GM12878 (cell line): ENCODE data around the gene MACROD2.

Experiments used
- CHD4 ChIP-seq: fragments of 200-600 bp; sonication (generic); IDR thresholded peaks from 2 replicates; pipeline ENCODE4 v1.6.1; 2016; ENCODE audit warnings: mild to moderate bottlenecking
- IKZF2 ChIP-seq, 2 experiments: fragments of 450-650 bp; IDR thresholded peaks; 2 replicates each; pipeline ENCODE4 v1.6.1; 2017; ENCODE audit warnings: mild to moderate bottlenecking in 2 of 2, moderate library complexity in 2 of 2
- MTA2 ChIP-seq: fragments of 450-650 bp; IDR thresholded peaks from 2 replicates; pipeline ENCODE4 v1.6.1; 2016; ENCODE audit warnings: low read depth, mild to moderate bottlenecking, moderate library complexity
- SMC3 ChIP-seq: IDR thresholded peaks from 2 replicates; pipeline ENCODE4 v1.6.1; 2011; ENCODE audit warnings: low read length, improper control_type of control experiment, borderline replicate concordance
- SUZ12 ChIP-seq: fragments of 200-600 bp; sonication (generic); IDR thresholded peaks from one replicate; pipeline ENCODE4 v1.6.1; 2018; ENCODE audit warnings: antibody characterized with exemption, mild to moderate bottlenecking; ENCODE audit not compliant: unreplicated experiment
- TF ChIP-seq, protein P1 (sequence below): fragments of 450-650 bp; formaldehyde crosslinking; IDR thresholded peaks from 2 replicates; pipeline ENCODE4 v1.5.0; 2022; ENCODE audit warnings: mild to moderate bottlenecking, missing genetic modification characterization
- TF ChIP-seq, protein P2 (sequence below): IDR thresholded peaks from 2 replicates; pipeline ENCODE4 v1.6.1; 2011; ENCODE audit warnings: mild to moderate bottlenecking, low read depth, low read length, moderate library complexity; ENCODE audit not compliant: insufficient replicate concordance
- TF ChIP-seq, protein P3 (sequence below): fragments of 450-650 bp; IDR thresholded peaks from 2 replicates; pipeline ENCODE4 v1.6.1; 2016; ENCODE audit warnings: mild to moderate bottlenecking

DNA sequence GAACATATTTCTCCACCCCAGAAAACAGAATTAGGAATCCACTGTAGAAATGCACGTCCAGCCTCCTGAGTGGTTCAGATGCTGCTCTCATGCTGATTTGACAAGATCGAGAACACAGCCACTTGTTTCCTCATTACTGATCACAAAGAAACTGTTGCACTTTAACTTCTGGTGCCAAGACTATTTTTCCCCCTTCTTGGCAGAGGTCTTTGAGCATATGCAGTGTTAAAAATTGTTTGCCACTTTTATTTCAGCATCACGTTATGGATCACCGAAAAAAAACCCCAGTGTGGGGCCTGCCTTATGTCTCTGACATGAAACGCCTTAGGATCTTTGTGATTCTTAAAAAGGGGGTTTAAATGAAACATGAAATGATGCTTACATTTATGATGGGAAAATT lies 1511.0 kb downstream of the MACROD2 start:
- TF ChIP-seq MTA2 = no peak
- TF ChIP-seq SMC3 = no peak
- no peak for TF ChIP-seq CHD4
- TF ChIP-seq, protein P1, sequence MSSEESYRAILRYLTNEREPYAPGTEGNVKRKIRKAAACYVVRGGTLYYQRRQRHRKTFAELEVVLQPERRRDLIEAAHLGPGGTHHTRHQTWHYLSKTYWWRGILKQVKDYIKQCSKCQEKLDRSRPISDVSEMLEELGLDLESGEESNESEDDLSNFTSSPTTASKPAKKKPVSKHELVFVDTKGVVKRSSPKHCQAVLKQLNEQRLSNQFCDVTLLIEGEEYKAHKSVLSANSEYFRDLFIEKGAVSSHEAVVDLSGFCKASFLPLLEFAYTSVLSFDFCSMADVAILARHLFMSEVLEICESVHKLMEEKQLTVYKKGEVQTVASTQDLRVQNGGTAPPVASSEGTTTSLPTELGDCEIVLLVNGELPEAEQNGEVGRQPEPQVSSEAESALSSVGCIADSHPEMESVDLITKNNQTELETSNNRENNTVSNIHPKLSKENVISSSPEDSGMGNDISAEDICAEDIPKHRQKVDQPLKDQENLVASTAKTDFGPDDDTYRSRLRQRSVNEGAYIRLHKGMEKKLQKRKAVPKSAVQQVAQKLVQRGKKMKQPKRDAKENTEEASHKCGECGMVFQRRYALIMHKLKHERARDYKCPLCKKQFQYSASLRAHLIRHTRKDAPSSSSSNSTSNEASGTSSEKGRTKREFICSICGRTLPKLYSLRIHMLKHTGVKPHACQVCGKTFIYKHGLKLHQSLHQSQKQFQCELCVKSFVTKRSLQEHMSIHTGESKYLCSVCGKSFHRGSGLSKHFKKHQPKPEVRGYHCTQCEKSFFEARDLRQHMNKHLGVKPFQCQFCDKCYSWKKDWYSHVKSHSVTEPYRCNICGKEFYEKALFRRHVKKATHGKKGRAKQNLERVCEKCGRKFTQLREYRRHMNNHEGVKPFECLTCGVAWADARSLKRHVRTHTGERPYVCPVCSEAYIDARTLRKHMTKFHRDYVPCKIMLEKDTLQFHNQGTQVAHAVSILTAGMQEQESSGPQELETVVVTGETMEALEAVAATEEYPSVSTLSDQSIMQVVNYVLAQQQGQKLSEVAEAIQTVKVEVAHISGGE (CRISPR knock-in tag) = no peak
- TF ChIP-seq SUZ12 = no peak
- no peak for TF ChIP-seq IKZF2 (IDR thresholded peaks at IDR 0.05)
- TF ChIP-seq, protein P2, sequence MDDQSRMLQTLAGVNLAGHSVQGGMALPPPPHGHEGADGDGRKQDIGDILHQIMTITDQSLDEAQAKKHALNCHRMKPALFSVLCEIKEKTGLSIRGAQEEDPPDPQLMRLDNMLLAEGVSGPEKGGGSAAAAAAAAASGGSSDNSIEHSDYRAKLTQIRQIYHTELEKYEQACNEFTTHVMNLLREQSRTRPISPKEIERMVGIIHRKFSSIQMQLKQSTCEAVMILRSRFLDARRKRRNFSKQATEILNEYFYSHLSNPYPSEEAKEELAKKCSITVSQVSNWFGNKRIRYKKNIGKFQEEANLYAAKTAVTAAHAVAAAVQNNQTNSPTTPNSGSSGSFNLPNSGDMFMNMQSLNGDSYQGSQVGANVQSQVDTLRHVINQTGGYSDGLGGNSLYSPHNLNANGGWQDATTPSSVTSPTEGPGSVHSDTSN = no peak
- TF ChIP-seq, protein P3, sequence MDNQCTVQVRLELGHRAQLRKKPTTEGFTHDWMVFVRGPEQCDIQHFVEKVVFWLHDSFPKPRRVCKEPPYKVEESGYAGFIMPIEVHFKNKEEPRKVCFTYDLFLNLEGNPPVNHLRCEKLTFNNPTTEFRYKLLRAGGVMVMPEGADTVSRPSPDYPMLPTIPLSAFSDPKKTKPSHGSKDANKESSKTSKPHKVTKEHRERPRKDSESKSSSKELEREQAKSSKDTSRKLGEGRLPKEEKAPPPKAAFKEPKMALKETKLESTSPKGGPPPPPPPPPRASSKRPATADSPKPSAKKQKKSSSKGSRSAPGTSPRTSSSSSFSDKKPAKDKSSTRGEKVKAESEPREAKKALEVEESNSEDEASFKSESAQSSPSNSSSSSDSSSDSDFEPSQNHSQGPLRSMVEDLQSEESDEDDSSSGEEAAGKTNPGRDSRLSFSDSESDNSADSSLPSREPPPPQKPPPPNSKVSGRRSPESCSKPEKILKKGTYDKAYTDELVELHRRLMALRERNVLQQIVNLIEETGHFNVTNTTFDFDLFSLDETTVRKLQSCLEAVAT = no peak
